Lung microvascular endothelial cell (primary cell): Measurements from ENCODE around the gene PNMA1. TPM values are rescaled to one million over a fixed set of nuclear protein-coding genes. Genes with fewer than 3 reads are reported as not detected.

Source experiments
- DNase-seq, 2 donors: peaks; one replicate each; pipeline versions ENCODE4 v3.0.0 to v3.0.0-alpha.2; 2010; ENCODE audit warnings: low read depth in 2 of 2
- total RNA-seq: library from RNA; depleted of rRNA; stranded (reverse); fragments of >200 nt; gene quantifications from 2 replicates; pipeline ENCODE4 v1.2.1, GENCODE V29; 2014

The PNMA1 gene
- total RNA-seq, 1 donor from 2014 or later, result 15.1 TPM

- no peak for DNase-seq
Observed at GRCh38 chr14:73750531-73750901, 36.3 kb upstream of the PNMA1 start.

GRCh38 chr14:73749706-73750530, 35.7 kb upstream of the PNMA1 start:
- no peak for DNase-seq

GRCh38 chr14:73748858-73749357, 34.7 kb upstream of the PNMA1 start:
- DNase-seq, result no peak

- peak in 1 of 2 donors; percentile 1 for DNase-seq
Observed at GRCh38 chr14:73747379-73748211, 33.4 kb upstream of the PNMA1 start.

- DNase-seq, result no peak
Observed at GRCh38 chr14:73746520-73747378, 32.6 kb upstream of the PNMA1 start.

- no peak for DNase-seq
Observed at GRCh38 chr14:73745571-73746519, 31.7 kb upstream of the PNMA1 start.

- DNase-seq, result peak in 1 of 2 donors; percentile 9
Observed at GRCh38 chr14:73744874-73745529, 30.8 kb upstream of the PNMA1 start.

GRCh38 chr14:73744175-73744867, 30.1 kb upstream of the PNMA1 start:
- DNase-seq, result peak in 1 of 2 donors; percentile 5

- DNase-seq, result peak; percentile 80 to 89
Observed at GRCh38 chr14:73743431-73743931, 29.3 kb upstream of the PNMA1 start.

- DNase-seq, result no peak
Observed at GRCh38 chr14:73742520-73743238, 28.5 kb upstream of the PNMA1 start.

- no peak for DNase-seq
Observed at GRCh38 chr14:73741876-73742519, 27.8 kb upstream of the PNMA1 start.

- DNase-seq, result peak; percentile 80 to 90
Observed at GRCh38 chr14:73741386-73741875, 27.2 kb upstream of the PNMA1 start.

GRCh38 chr14:73740618-73741326, 26.6 kb upstream of the PNMA1 start:
- DNase-seq, result no peak

- DNase-seq, result no peak
Observed at GRCh38 chr14:73739899-73740617, 25.9 kb upstream of the PNMA1 start.

- DNase-seq, result no peak
Observed at GRCh38 chr14:73739174-73739898, 25.2 kb upstream of the PNMA1 start.
